HG03442 (cell line): ENCODE results near the gene RUFY2.
A peak's percentile ranks its signal among the peaks of the same experiment; 100 is the strongest.
"Not testable (repeated sequence)": the region's sequence is repeated elsewhere in the genome, so short reads cannot be mapped to it uniquely, and the experiment has no call there.

Source experiments
- ATAC-seq: cut with Tn5 transposase; IDR thresholded peaks from one replicate; pipeline ENCODE4 v1.9.1; 2021; ENCODE audit warnings: mild to moderate bottlenecking, moderate library complexity; ENCODE audit not compliant: unreplicated experiment

RUFY2 gene, protein sequence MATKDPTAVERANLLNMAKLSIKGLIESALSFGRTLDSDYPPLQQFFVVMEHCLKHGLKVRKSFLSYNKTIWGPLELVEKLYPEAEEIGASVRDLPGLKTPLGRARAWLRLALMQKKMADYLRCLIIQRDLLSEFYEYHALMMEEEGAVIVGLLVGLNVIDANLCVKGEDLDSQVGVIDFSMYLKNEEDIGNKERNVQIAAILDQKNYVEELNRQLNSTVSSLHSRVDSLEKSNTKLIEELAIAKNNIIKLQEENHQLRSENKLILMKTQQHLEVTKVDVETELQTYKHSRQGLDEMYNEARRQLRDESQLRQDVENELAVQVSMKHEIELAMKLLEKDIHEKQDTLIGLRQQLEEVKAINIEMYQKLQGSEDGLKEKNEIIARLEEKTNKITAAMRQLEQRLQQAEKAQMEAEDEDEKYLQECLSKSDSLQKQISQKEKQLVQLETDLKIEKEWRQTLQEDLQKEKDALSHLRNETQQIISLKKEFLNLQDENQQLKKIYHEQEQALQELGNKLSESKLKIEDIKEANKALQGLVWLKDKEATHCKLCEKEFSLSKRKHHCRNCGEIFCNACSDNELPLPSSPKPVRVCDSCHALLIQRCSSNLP

GRCh38 chr10:68406815-68407548, at the start of gene RUFY2:
Gene RUFY2 (minus strand): TSS chr10:68407277. CDS start chr10:68407189, 88 bp downstream.
- ATAC-seq, result peak; percentile 93

- ATAC-seq, result not testable (repeated sequence)
Observed at GRCh38 chr10:68449698-68450097, 42.6 kb upstream of the RUFY2 start.

DNA sequence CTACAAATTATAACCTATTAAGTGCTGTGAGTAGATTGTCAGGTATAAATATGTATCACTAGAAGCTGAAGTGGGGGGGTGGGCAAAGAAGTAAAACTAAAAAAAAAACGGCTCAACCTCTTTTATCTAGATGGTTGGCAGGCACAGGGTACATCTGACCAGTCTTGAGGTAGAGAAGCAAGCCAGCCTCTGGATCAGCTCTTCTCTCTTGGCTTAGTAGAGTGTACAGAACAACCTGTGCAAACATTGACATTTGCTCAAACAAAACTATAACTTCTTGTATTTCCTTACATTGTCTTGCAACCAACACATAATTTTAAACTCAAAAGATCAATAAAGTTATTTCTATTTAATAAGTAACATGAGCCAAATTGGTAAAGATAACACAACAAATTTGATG, 39.1 kb upstream of the RUFY2 start:
- no peak for ATAC-seq

DNA sequence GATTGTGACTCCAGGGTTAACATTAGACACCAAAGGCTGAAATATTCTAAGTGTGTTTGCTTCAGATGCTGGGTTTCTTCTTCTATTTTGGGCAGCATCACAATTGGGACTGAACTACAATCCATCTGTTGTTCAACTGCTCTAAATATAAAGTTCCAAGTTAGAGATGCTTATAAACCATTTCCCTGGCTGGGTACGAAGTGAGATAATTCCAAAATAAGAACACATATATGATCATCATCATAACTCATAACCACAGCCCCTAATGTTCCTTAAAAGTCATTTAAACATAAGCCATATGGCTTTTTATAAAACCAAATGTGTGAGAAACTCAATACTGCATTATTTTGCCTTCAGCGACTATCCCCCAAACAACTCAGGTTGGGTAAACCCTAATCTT, 35.9 kb upstream of the RUFY2 start:
- ATAC-seq, result no peak

- no peak for ATAC-seq
Observed at GRCh38 chr10:68440898-68441297, 33.8 kb upstream of the RUFY2 start.

GRCh38 chr10:68435803-68436202, 28.7 kb upstream of the RUFY2 start:
- no peak for ATAC-seq

GRCh38 chr10:68434657-68435056, 27.6 kb upstream of the RUFY2 start:
- no peak for ATAC-seq

- ATAC-seq, result no peak
Observed at GRCh38 chr10:68428396-68429104, 21.5 kb upstream of the RUFY2 start.

GRCh38 chr10:68424454-68425014, 17.5 kb upstream of the RUFY2 start:
- ATAC-seq, result no peak

DNA sequence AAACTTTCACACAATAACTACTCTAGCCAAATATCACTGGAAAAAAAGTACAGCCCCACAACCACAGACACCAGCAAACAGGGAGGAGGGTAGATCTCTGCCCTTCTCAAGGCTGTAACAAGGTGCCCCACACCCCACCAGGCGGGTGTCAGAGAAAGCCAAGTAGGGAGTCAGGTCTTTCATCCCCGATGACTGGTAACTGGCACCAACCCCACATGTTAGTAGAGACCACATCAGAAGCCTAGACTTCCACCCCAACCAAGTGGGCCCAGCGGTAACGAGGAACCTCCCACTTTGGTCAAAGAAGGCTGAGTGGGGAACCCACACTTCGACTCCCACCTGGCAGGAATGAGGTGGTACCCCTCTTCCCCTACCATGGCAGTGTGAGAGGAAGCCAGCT, 16.4 kb upstream of the RUFY2 start:
- ATAC-seq, result no peak

DNA sequence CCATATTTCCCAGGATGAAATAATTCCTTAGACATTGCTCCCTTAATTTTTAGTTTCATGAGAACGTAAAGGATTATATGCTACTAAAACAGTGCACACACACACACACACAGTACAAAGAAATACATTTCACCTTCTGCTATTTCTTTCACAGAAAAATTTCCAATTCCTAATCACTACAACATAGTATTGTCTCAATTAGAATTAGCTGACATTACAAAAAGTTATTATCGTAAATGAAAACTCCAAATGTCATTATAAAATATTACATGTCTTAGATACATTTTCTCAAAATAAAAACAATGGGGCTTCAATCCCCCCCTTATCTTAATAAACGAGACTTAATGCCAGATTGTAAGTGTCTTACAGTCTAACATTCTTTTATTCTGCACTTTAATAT, 12.3 kb upstream of the RUFY2 start:
- ATAC-seq, result no peak

DNA sequence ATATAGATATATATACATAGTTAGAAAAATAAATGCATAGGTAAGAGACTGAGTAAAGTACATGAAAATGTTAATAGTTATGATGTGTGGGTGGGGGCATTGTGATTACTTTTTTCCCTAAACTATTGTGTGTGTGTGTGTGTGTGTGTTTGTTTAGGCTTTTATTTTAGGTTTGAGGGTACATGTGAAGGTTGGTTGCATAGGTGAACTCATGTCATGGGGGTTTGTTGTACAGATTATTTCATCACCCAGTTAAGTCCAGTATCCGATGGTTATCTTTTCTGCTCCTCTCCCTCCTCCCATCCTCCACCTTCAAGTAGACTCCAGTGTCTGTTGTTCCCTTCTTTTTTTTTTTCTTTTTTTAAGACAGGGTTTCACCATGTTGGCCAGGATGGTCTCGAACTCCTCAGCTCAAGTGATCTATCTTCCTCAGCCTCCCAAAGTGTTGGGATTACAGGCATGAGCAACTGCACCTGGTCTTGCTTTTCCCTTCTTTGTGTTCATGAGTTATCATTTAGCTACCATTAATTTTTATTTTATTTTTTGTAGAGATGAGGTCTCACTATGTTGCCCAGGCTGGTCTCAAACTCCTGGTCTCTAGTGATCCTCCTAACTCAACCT, 1.9 kb upstream of the RUFY2 start:
- no peak for ATAC-seq

GRCh38 chr10:68406111-68406814, 814 bp downstream of the RUFY2 start:
- peak; percentile 31 for ATAC-seq

DNA sequence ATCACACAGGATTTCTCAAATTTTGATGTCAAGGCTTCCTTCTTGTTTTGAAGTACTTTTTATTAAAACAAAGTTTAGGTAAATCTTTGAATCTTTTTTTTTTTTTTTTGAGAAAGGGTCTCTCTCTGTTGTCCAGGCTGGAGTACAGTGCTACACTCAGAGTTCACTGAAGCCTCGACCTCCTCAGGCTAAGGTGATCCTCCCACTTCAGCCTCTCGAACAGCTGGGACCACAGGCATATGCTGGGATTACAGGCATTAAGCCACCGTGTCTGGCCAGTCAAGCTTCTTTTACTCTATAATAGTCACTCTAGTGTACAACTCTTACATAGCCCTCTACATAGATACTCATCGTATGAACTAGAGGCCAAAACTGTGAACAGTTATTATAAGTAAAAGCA, 3.4 kb downstream of the RUFY2 start:
- ATAC-seq, result no peak

DNA sequence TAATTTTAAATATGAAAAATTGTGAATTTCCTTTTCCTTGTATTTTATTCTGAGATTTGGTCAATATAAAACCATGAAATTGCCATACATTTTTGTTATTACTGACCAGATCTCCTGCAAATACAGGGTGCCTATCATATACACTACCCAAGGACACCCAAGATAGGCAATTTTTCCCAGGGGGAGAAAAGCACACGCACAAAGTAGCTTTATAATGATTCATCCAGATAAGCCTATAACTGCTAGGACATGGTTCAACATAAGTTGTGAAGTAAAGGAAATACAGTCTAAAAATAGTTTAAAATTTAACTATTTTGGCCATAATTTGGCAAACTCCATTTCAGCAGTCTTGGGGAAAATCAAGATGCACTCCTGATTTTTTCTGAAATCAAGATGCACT, 4.8 kb downstream of the RUFY2 start:
- ATAC-seq, result no peak

DNA sequence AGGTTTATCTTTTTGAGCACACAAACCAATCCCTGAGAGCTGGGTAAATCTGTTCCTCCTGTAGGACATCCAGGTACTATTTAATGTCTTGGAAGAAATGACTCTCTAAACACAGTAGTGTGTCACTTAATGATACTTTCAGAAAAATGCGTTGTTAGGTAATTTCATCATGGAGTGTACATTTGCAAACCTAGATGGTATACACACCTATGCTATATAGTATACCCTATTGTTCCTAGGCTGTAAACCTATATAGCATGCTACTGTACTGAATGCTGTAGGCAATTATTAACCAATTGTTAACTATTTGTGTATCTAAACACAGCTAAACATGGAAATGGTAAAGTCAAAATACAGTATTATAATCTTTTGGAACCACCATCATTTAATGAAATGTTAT, 10.1 kb downstream of the RUFY2 start:
- no peak for ATAC-seq

DNA sequence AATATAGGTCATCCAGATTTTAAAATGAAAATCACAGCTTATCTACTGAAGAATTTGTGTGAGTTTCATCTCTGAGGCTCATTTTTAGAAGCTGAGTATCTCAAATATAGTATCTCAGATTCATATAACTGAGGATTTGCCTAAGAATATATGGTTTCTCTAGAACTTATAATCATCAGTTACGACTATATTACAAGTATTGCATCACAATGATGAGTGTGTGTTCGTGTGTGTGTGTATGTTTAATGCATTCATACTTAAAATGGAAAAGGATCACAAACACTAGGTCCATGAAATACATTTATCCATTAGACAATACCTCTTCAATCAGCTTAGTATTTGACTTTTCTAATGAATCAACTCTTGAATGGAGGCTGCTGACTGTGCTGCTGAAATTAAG, 21.3 kb downstream of the RUFY2 start:
- no peak for ATAC-seq

- no peak for ATAC-seq
Observed at GRCh38 chr10:68371604-68372003, 35.5 kb downstream of the RUFY2 start.

DNA sequence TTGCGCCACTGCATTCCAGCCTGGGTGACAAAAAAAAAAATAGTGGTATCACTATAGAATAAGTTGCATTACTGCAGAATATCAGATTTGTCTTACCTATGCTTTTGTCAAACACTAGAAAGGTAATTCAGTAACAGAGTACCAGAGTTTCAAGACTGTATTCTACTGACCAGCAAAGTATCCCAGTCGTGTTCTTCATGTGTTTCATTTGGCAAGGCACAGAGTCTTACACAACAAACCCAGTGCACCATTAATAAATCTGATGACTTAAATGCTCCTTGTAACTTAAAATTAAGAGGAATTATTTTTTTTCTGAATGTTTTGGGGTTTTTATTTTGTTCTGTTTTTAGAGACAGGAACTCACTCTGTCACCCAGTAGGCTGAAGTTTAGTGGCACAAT, 40.0 kb downstream of the RUFY2 start:
- no peak for ATAC-seq

- ATAC-seq, result no peak
Observed at GRCh38 chr10:68366600-68366999, 40.5 kb downstream of the RUFY2 start.
